ENCODE data around the gene GTPBP4. TPM values are rescaled to one million over a fixed set of nuclear protein-coding genes. Genes with fewer than 3 reads are reported as not detected.
A peak's percentile ranks its signal among the peaks of the same experiment; 100 is the strongest.

The GTPBP4 gene
- total and polyA plus RNA-seq, 2 of the 13 experiments (the other 11 are each of a cell fraction or from before 2014, with no cell fraction given), result 24.1 to 85.5 TPM

GRCh38 chr10:1054684-1055083, 66.5 kb downstream of the GTPBP4 start:
- Histone ChIP-seq H3K9me3 (ENCODE audit: low read length) (no peaks in the 10 kb centered on the region), H4K20me1 (ENCODE audit: insufficient read depth, low read length) (peaks cover 18% of the 10 kb centered on the region), H3K4me2 (ENCODE audit: low read depth, low read length) (peak overlapping the region; percentile 81), H3K27ac (ENCODE audit: extremely low read length, insufficient read depth, low read length) (no peak overlapping the region), H3K4me1 (ENCODE audit: insufficient read depth, low read length) (peaks cover 64% of the 10 kb centered on the region), H3K27me3 (ENCODE audit: control insufficient read depth in 1 of 2, insufficient read depth in 2 of 2, low read length in 2 of 2) (no peaks in the 10 kb centered on the region; a peak in 1 of 5 replicates), H3K79me2 (ENCODE audit: insufficient read depth, low read length) (peaks cover 92% of the 10 kb centered on the region), H3K4me3 (replicated peaks in 1 of 3; ENCODE audit: insufficient read depth in 1 of 3, low read depth in 2 of 3, low read length in 3 of 3) (peak overlapping the region; percentile 23 to 100 (median 80)), H3K9ac (ENCODE audit: insufficient read depth, low read depth, low read length) (peak overlapping the region; percentile 87), H3K36me3 (replicated peaks in 1 of 2; ENCODE audit: control insufficient read depth in 1 of 2, insufficient read depth in 2 of 2, low read length in 2 of 2) (peaks cover 3 to 25% of the 10 kb centered on the region in 2 experiments; a peak in 3 of 5 replicates), H2AFZ (ENCODE audit: low read length) (no peak overlapping the region)
- TF ChIP-seq PAX8 (CRISPR knock-in tag; IDR thresholded peaks at IDR 0.05; ENCODE audit: borderline replicate concordance), result no peak
- TF ChIP-seq HMG20B (CRISPR knock-in tag; conservative IDR thresholded peaks at IDR 0.05), result no peak
- TF ChIP-seq ZNF773 (CRISPR knock-in tag; IDR thresholded peaks at IDR 0.05; ENCODE audit: borderline replicate concordance), result no peak
- TF ChIP-seq, protein P1, sequence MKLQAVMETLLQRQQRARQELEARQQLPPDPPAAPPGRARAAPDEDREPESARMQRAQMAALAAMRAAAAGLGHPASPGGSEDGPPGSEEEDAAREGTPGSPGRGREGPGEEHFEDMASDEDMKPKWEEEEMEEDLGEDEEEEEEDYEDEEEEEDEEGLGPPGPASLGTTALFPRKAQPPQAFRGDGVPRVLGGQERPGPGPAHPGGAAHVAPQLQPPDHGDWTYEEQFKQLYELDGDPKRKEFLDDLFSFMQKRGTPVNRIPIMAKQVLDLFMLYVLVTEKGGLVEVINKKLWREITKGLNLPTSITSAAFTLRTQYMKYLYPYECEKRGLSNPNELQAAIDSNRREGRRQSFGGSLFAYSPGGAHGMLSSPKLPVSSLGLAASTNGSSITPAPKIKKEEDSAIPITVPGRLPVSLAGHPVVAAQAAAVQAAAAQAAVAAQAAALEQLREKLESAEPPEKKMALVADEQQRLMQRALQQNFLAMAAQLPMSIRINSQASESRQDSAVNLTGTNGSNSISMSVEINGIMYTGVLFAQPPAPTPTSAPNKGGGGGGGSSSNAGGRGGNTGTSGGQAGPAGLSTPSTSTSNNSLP (IDR thresholded peaks at IDR 0.05; ENCODE audit: low read depth, low read length), result no peak
- TF ChIP-seq, protein P2, sequence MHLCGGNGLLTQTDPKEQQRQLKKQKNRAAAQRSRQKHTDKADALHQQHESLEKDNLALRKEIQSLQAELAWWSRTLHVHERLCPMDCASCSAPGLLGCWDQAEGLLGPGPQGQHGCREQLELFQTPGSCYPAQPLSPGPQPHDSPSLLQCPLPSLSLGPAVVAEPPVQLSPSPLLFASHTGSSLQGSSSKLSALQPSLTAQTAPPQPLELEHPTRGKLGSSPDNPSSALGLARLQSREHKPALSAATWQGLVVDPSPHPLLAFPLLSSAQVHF (CRISPR knock-in tag; IDR thresholded peaks at IDR 0.05), result no peak
- no peak for TF ChIP-seq CENPX (CRISPR knock-in tag; IDR thresholded peaks at IDR 0.05)
- no peak for TF ChIP-seq ZNF263 (CRISPR knock-in tag; IDR thresholded peaks at IDR 0.05)
- TF ChIP-seq, protein P3, sequence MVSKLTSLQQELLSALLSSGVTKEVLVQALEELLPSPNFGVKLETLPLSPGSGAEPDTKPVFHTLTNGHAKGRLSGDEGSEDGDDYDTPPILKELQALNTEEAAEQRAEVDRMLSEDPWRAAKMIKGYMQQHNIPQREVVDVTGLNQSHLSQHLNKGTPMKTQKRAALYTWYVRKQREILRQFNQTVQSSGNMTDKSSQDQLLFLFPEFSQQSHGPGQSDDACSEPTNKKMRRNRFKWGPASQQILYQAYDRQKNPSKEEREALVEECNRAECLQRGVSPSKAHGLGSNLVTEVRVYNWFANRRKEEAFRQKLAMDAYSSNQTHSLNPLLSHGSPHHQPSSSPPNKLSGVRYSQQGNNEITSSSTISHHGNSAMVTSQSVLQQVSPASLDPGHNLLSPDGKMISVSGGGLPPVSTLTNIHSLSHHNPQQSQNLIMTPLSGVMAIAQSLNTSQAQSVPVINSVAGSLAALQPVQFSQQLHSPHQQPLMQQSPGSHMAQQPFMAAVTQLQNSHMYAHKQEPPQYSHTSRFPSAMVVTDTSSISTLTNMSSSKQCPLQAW (CRISPR knock-in tag; IDR thresholded peaks at IDR 0.05), result no peak
- TF ChIP-seq RBFOX2 (IDR thresholded peaks at IDR 0.05; ENCODE audit: low read depth, low read length), result 0 out of 2 replicates have a peak, but pooled peaks have one; percentile 27
- peak; percentile 28; the same call in 1 of the 2 replicates for TF ChIP-seq POLR2G (IDR thresholded peaks at IDR 0.05; ENCODE audit: low read depth, low read length)
- TF ChIP-seq ZNF556 (CRISPR knock-in tag; IDR thresholded peaks at IDR 0.05; ENCODE audit: borderline replicate concordance), result no peak
- in situ Hi-C loops (cut with HindIII; ENCODE audit: extremely low pct_ligation_motif_present, low pct_unique_long_range_greater_than_20kb) (no loop called here), intact Hi-C loops (cut with micrococcal nuclease; ENCODE audit: unreplicated experiment) (no loop called here)
- ChIA-PET POLR2A (no interaction called here), CTCF (ENCODE audit: low intra/inter-chr PET ratio, low total read pairs) (no interaction called here)
- ATAC-seq (no peak), DNase-seq (ENCODE audit: low spot score) (no peak), FAIRE-seq (no peak)
- WGBS (ENCODE audit: low lambda C conversion rate), result 82% methylated on average over 6 of the region's 6 CpGs
- BruUV-seq (replicated peaks), result TSS peak; percentile 52

Measured in HepG2 (cell line).